Activated CD8-positive, alpha-beta memory T cell treated with anti-CD3 and anti-CD28 coated beads for 1 hour (primary cell): ENCODE data around the gene VEZT.
"Not testable (repeated sequence)": the region's sequence is repeated elsewhere in the genome, so short reads cannot be mapped to it uniquely, and the experiment has no call there.

Experiments used
- DNase-seq, 2 donors: peaks; one replicate each; pipeline ENCODE4 v3.0.0-alpha.2; 2020; ENCODE audit warnings: low read depth in 1 of 2; ENCODE audit errors: extremely low read depth in 1 of 2

VEZT gene

DNA sequence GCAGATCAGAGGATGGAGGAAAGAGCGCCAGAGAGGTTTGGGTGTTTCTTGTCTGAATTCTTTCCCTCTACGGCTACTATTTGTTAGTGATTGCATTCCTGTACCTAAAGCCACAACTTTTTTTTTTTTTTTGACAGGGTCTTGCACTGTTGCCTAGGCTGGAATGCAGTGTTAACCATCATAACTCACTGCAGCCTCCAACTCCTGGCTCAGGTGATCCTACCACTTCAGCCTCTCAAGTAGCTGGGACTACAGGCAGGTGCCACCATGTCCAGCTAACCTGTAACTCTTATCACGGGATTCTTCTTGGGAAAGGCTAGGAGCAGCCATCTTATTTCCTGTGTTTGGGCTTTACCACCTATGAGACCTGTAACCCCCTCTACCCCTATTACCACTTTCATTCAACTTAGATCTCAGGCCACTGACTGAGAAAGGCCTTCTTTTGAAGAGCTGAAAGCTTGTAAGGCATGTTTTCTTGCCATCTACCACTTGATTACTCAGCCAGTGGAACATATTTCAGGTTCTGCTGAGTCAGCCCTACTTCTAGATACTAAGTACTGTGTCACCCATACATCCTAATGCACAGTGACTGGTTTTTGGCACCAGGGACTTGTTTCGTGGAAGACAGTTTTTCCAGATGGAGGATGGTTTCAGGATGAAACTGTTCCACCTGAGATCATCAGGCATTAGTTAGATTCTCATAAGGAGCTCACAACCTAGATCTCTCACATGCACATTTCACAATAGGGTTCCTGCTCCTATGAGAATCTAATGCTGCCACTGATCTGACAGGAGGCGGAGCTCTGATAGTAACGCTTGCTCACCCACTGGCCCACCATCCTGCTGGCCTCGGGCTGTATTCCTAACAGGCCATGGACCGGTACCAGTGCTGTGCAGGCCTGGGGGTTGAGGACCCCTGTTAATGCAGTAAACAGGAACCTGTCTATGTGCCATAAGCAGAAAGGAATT, 6.9 kb downstream of the VEZT start:
- no peak for DNase-seq

DNA sequence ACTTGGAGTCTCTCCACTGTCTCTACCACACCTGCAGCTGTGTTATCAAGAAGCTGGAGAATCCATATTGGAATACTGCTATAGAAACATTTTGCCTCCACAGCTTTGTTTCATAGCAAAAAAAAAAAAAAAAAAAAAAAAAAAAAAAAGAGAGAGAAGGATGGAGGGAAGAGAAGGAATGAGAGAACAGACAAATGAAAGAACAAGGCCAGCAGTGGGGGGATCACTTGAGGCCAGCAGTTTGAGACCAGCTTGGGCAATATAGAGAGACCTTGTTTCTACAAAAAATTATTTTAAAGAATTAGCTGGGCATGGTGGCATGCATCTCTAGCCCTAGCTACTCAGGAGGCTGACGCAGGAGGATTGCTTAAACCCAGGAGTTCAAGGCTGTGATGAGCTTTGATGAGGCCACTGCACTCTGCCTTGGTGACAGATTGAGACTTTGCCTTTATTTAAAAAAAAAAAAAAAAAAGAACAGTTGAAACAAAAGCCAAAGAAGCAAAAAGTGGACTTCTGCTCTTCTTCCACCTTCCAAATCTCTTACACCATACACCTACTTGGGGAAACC, 8.1 kb downstream of the VEZT start:
- DNase-seq, result no peak

DNA sequence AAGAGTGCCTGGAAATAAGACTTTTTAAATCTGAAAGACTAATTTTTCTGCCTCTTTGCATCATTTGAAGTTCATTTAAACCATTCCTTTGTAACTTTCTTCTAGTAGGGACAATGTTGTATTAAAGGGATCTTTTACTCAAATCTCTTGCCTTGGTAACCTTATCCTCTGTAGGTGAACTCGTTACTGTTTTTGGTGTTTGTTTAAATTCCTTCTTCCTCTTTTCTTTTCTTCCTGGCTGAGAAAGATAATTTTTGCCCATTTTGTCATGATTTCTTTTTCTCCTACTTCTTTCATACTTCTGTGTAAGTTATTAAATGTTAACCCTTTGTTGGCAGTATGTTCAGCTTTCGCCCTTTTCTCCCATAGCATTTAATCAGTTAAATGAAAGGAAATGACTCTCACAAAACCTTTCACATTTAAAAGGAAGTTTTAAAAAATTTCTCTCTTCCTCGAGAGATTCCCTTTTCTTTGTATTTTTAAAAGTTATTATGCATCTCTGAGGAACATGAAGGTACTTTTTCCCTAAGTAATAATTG, 10.3 kb downstream of the VEZT start:
- no peak for DNase-seq

DNA sequence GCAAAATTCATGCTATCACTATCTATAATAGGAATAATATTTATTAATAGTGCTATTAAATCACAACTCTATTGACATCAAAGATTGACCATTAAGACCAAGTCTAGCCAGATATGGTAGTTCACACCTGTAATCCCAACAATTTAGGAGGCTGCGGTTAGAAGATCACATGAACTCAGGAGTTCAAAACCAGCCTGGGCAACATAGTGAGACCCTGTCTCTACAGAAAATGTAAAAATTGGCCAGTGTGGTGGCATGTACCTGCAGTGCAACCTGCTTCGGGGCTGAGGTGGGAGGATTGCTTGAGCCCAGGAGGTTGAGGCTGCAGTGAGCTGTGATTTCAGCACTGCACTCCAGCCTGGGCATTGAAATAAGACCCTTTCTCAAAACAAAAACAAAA, 11.0 kb downstream of the VEZT start:
- no peak for DNase-seq

DNA sequence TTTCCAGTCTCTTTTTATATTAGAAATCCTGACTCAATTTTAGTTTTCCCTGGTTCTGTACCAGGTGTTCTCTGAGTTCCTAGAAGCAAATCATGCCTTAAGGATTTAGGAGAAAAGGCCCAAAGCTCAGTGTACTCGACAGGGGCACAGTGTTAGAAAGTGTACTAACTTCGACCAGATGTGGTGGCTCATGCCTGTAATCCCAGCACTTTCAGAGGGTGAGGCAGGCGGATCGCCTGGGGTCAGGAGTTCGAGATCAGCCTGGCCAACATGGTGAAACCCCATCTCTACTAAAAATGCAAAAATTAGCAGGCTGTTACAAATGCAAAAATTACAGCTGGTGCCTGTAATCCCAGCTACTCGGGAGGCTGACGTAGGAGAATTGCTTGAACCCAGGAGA, 12.0 kb downstream of the VEZT start:
- no peak for DNase-seq

DNA sequence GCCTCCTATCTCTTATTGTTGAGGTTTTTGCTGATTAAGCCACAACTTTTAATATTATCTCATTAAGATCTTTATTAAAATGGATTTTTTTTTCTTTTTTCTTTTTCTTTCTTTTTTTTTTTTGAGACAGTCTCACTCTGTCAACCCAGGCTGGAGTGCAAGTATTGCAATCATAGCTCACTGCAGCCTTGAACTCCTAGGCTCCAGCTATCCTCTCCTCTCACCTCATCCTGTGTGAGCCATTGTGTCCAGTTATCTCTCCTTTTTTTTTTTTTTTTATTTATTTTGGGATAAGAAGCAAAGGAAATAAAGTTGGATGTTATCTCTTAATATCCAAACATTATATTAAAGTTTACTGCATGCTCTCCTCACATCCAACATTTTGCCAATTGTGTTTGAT, 12.7 kb downstream of the VEZT start:
- no peak for DNase-seq

DNA sequence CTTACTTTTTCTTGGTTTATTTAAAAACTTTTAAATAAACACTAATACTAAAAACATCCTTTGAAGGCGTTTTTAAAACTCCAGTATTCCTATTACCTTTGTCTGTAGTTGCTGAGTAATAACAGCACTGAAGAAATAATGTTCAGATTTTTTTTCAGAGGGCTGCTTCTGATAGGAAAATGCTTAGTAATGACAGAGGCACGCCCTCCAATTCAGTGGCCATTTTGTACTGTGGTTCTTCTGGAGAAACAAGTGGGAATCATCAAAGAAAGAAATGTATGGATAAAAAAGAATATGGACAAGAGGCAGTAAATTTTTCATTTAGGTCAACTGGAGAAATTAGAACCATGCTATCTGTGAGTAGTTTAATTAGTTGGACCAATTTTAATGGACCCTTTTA, 13.6 kb downstream of the VEZT start:
- DNase-seq, result no peak

DNA sequence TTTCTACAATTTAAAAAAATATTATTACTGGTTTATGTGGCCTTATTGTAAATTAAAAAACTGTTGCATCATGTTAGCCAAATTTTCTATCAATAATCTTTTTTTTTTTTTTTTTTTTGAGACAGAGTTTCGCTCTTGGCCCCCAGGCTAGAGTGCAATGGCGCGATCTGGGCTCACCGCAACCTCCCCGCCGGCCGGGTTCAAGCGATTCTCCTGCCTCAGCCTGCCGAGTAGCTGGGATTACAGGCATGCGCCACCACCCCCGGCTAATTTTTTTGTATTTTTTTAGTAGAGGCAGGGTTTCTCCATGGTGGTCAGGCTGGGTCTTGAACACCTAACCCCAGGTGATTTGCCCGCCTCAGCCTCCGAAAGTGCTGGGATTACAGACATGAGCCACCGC, 16.6 kb downstream of the VEZT start:
- DNase-seq, result not testable (repeated sequence)

DNA sequence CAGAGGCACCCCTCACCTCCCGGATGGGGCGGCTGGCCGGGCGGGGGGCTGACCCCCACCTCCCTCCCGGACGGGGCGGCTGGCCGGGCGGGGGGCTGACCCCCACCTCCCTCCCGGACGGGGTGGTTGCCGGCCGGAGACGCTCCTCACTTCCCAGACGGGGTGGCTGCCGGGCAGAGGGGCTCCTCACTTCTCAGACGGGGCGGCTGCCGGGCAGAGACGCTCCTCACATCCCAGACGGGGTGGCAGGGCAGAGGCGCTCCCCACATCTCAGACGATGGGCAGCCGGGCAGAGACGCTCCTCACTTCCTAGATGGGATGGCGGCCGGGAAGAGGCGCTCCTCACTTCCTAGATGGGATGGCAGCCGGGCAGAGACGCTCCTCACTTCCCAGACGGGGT, 18.0 kb downstream of the VEZT start:
- DNase-seq, result not testable (repeated sequence)

DNA sequence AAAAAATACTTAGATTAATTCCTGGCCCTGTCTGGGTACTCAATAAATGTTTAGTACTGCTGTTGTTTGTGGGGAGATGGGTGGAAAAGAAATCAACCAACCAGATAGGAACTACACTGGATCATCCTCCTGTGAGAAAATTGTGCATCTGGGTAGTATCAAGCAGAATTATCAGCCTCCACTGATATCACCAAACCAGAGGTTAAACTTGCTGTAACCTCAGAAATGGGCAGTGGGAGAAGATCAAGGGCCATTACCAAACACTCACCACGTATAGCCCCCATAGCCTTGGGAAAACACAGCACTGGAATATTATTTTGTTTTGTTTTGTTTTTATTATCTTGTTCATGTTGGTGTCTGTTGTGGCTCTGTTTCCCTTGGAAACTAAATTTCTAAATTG, 19.7 kb downstream of the VEZT start:
- DNase-seq, result no peak

DNA sequence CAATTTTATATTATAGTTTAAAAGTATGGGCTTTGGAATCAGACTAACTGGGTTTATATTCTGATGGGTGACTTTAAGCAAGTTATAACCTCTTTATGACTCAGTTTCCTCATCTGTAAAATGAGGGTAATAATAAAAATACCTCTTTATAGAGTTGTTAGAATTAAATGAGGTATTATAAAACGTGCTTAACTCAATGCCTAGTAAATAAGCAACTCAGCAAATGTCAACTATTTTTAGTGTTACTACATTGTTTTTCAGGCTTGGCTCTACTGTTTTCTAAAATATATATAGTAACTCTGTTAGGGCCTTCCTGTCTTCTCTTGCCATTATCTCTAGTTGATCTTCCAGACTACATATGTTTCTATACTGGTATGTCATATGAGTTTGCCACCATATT, 20.5 kb downstream of the VEZT start:
- no peak for DNase-seq

DNA sequence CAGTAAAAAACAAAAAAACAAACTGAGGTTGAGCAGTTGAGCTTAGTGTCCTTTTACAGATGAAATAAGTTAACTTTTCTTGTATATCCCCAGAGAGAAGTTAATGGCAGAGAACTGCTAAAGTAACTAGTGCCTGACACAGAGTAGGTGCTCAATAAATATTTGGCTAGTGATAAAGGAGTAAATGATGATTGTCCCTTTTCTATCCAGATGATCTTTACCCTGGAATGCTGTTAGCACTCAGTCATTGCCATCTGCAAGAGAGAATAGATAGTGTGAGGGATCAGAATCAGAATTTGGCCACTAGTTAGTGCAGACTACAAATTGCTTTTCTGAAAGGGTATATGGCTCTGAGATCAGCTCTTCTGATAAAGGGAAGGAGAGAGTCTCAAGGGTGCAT, 21.6 kb downstream of the VEZT start:
- DNase-seq, result no peak

DNA sequence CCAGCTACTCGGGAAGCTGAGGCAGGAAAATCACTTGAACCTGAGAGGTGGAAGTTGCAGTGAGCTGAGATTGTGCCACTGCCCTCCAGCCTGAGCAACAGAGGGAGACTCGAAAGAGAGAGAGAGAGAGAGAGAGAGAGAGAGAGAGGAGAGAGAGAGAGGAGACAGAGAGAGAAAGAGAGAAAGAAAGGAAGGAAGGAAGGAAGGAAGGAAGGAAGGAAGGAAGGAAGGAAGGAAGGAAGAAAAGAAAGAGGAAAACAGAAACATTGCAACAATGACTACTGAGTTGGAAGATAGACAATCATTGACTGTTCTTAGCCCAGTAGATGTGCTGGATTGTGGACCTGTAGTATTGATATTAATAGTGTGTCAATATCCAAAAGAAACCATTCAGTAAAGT, 22.2 kb downstream of the VEZT start:
- not testable (repeated sequence) for DNase-seq

DNA sequence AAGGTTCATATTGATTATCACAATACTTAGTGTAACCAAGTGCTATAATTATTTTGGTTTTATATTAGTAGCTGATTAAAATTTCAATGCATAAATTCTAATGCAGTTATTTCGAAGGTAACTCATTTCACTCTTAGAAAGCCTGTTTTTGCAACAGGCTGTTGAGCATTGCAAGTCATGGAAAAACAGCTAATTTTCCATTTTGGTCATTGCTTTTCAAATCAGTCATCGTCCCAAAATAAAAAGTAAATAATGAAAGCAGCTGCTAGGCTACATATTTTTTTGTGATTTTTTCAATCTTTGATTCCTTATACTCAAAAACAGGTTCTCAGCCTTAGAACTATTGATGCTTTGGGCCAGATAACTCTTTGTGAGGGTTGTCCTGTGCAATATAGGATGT, 22.9 kb downstream of the VEZT start:
- DNase-seq, result no peak

DNA sequence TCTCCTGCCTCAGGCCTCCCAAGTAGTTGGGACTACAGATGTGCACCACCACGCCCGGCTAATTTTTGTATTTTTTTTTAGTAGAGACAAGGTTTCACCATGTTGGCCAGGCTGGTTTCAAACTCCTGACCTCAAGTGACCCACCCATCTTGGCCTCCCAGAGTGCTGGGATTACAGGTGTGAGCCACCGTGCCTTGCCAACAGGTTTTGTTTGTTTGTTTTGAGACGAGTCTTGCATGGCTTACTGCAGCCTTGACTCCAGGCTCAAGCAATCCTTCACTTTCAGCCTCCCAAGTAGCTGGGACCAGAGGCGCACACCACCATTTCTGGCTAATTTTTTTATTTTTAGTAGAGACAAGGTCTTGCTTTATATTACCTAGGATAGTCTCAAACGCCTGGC, 23.5 kb downstream of the VEZT start:
- DNase-seq, result not testable (repeated sequence)

DNA sequence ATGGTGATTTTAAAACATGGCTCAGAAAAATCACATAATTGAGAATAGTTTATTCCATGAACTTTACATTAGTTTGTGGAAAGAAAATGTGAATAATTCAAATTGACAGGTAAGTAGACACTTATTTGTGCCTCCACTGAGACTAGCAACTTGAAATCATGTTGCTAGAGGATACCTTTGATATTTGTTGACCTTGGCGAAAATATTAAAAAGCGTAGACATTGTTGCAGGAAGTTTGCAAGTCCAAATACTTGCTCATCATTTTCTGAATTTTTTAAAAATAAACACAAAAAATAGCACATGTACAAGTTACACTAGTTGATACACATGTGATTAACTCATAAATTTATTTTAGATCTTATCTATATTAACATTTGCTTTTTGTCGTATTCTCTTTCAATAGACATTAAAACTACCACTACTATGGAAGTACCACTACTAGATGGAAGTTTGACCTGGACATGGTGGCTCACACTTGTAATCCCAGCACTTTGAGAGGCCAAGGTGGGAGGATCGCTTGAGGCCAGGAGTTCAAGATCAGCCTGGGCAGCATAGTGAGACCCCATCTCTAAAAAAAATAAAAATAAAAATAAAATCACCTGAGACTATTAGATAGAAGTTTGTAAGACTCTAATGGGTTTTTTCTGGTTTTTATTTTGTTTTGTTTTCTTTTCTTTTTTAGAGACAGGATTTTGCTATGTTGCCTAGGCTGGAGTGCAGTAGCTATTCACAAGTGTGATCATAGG, 24.3 kb downstream of the VEZT start:
- DNase-seq, result no peak

DNA sequence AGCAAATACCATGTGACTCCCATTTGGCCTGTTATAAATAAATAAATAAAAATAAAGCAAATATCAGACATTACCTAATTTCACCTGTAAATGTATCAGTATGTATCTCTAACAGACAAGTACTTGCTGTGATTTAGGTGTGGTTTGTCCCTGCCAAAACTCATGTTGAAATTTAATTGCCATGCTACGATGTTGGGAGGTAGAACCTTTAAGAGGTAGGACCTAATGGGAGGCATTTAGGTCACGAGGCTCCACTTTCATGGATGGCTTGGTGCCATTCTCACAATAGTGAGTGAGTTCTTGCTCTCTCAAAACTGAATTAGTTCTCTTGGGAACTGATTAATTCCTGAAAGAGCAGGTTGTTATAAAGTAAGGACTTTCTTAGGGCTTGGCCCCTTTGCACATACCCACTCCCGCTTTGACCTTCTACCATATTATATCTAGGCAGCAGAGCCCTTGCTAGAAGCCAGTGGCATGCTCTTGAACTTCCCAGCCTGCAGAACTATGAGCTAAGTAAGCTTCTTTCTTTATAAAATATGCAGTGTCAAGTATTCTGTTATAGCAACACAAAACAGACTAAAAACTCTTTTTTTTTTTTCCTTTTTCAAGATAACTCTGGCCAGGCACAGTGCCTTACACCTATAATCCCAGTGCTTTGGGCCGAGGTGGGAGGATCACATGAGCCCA, 26.0 kb downstream of the VEZT start:
- DNase-seq, result no peak

DNA sequence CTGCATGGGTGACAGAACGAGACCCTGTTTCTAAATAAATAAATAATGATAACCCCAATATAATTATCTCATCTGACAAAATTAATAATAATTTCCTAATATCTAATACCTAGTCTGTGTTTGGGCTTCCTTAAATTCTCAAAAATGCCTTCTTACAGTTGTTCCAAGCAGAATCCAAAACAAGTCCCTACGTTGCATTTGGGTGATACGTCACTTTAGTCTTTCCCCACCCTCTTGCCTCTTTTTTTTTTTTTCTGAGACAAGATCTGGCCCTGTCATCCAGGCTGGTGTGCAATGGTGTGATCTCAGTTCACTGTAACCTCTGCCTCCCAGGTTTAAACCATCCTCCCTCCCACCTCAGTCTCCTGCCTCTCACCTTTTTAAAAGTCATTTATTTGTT, 26.7 kb downstream of the VEZT start:
- no peak for DNase-seq

DNA sequence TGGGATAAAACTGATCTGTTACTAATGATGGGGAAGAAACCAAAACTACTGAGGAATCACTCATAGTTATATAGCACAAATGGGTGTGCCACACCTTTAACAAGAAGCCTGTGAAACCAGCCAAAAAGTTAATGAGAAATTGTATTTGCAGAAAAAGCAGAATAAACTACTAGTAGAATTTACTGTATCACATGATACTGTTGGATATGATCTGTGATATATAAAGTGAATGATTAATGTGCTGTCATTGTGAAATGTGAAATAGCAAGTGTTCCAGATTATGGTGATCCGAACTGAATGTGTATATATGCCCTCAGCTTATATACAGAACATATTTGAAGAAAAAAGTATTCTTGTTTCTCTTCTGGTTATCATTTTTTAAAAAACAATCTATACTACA, 30.5 kb downstream of the VEZT start:
- no peak for DNase-seq

DNA sequence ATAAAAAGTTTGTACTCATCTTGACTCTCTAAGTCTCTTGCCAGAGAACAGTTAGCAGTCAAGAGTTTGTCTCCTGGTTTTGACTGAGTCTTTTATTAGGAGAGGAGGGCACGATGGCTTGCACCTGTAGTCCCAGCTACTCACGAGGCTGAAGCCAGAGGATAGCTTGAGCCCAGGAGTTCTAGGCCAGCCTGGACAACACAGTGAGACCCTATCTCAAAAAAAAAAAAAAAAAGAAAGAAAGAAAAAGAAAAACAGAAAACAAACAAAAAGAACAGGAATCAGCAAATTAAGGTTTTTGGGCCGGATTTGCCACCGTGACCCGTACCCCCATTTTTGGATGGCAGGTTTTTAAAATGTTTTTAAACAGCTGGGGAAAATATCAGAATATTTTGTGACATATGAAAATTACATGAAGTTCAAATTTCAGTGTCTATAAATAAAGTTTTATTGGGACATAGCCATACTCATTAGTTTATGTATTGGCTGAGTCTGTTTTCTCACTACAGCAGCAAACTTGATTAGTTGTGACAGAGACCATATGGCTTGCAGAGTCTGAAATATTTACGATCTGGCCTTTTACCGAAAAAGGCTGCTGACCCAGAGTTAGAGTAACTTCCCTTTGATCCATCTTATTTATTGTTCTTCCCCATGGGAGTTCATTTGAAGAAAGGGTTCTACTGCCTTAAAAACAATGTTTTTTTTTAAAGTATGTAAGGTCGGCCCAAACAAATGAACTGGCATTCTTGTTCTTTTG, 31.2 kb downstream of the VEZT start:
- no peak for DNase-seq
